ENCODE measurements around the gene FHL3. TPM values are rescaled to one million over a fixed set of nuclear protein-coding genes. Genes with fewer than 3 reads are reported as not detected.

Gene FHL3
- total RNA-seq, 4 donors from 2014 or later = 8.8 to 14.6 (median 11.9) TPM

DNA sequence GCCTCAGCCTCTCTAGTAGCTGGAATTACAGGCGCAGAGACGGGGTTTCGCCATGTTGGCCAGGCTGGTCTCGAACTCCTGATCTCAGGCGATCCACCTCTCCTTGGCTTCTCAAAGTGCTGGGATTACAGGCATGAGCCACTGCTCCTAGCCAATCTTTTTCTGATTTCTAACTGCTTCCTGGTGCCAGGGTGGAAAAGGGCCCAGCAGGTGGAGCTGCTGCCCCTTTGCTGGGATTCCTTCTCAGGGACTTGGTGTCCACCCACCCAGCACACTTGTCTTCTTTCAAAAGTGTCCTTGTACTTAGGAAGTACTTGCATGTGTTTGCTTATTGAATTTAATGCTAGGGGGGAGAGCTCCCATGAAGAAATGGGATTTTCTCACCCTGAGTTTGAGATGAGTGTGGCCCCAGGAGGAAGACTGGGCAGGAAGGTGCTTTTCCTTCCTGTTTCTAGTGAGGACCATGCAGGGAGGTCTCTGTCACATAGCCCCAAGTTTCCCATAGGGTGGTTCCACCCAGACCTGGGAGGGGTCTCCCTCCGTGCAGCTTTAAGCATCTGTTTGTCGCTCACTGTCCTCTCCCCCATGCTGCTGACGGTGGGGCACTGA lies 21.4 kb upstream of the FHL3 start:
- TF ChIP-seq CTCF (IDR thresholded peaks at IDR 0.05; ENCODE audit: low read depth) = no peak

DNA sequence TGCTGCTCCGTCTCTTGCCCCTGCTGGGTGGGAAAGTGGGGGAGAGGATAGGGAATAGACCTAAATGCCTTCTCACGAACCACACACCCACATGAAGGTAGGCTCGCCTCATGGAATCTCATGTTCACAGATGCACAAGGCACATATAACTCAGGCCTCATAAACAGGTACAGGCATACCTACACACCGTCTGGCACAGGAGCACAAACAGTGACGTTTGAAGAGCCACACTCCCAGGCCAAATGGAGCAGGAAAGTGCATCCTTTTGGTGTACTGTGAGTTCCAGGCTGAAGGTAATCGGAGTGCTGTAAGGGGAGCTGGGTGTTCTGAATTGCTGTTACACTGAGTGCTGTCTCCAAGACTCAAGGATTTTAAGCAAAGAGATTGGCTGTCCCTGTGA lies 20.4 kb upstream of the FHL3 start:
- TF ChIP-seq CTCF (IDR thresholded peaks at IDR 0.05; ENCODE audit: low read depth) = no peak

GRCh38 chr1:38025233-38025632 lies 19.9 kb upstream of the FHL3 start:
- no peak for TF ChIP-seq CTCF (IDR thresholded peaks at IDR 0.05; ENCODE audit: low read depth)

- TF ChIP-seq CTCF (IDR thresholded peaks at IDR 0.05; ENCODE audit: low read depth) = no peak
Observed at GRCh38 chr1:38022810-38023209, 17.5 kb upstream of the FHL3 start.

- TF ChIP-seq CTCF (IDR thresholded peaks at IDR 0.05; ENCODE audit: low read depth) = no peak
Observed at GRCh38 chr1:38021969-38022368, 16.7 kb upstream of the FHL3 start.

DNA sequence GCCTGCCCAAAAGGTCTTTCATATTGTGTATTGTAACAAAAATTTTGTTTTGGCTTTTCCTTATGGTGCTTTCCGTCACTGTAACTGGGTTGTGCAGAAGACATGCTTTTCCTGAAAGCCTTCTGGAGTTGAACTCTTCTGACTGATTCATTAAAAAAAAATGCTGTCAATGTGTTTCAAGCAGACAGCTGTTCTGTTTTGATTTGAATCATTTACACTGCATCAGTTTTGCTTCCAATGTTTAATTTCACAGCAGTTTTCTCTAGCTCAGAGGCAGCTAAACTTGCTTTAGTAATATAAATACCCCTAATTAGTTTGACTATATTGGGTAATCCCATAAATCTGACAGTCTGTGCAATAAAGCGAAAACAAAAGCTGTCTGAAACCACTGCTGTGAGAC lies 15.1 kb upstream of the FHL3 start:
- no peak for TF ChIP-seq CTCF (IDR thresholded peaks at IDR 0.05; ENCODE audit: low read depth)

- no peak for TF ChIP-seq CTCF (IDR thresholded peaks at IDR 0.05; ENCODE audit: low read depth)
Observed at GRCh38 chr1:38018864-38019343, 13.6 kb upstream of the FHL3 start.

Measured in subcutaneous adipose tissue (tissue), 4 donors.